Mucosa of descending colon (tissue), 3 donors: Measurements from ENCODE around the gene PAX3. TPM values are rescaled to one million over a fixed set of nuclear protein-coding genes. Genes with fewer than 3 reads are reported as not detected.

ENCODE experiments used
- ATAC-seq: fragments of 200-7000 bp; cut with Tn5 transposase; one replicate; pipeline ENCODE4 v1.9.1; 2020; ENCODE audit warnings: mild to moderate bottlenecking, moderate library complexity
- DNase-seq, 3 donors: peaks; one replicate each; pipeline ENCODE4 v3.0.0-alpha.2; 2020
- H3K36me3 ChIP-seq: fragments of 200-600 bp; one replicate; pipeline ENCODE4 v1.8.0; 2021; ENCODE audit warnings: low read depth, mild to moderate bottlenecking
- H3K4me1 ChIP-seq: fragments of 200-600 bp; one replicate; pipeline ENCODE4 v1.8.0; 2021; ENCODE audit warnings: low read depth, mild to moderate bottlenecking
- H3K4me3 ChIP-seq: fragments of 200-600 bp; one replicate; pipeline ENCODE4 v1.8.0; 2021; ENCODE audit warnings: mild to moderate bottlenecking
- H3K9me3 ChIP-seq: fragments of 200-600 bp; one replicate; pipeline ENCODE4 v1.8.0; 2021; ENCODE audit warnings: mild to moderate bottlenecking
- intact Hi-C, 2 donors: fragments of 100-400 bp; cut with DNase I in 1 of 2; cut with micrococcal nuclease in 1 of 2; formaldehyde crosslinking; loops; one replicate each; pipeline versions ENCODE4 v1.11.0 to v1.11.1; 2022; cut with DNase I, micrococcal nuclease
- total RNA-seq, 3 donors: library from RNA; stranded (reverse); fragmentation: NEBNext Ultra II Directional in 2 of 3; extraction: Animal tissue kit (Norgen Biotek cat#: 25700) in 2 of 3; gene quantifications; one replicate each; pipeline versions ENCODE4 v1.2.1 to v1.2.4, GENCODE V29; 2021 to 2023
- TF ChIP-seq, protein P1 (sequence below): fragments of 200-600 bp; IDR thresholded peaks from one replicate; pipeline ENCODE4 v1.8.0; 2022; ENCODE audit warnings: antibody characterized with exemption, mild to moderate bottlenecking
- donor health status: DM: no; HTN: no; CAD: no; lungs with moderate emphysema.
- donor health status: DM: no; HTN: no; CAD: no.
- donor health status: DM: no; HTN: yes; CAD: no.

Gene PAX3
- total RNA-seq, 3 donors from 2014 or later = not detected

DNA sequence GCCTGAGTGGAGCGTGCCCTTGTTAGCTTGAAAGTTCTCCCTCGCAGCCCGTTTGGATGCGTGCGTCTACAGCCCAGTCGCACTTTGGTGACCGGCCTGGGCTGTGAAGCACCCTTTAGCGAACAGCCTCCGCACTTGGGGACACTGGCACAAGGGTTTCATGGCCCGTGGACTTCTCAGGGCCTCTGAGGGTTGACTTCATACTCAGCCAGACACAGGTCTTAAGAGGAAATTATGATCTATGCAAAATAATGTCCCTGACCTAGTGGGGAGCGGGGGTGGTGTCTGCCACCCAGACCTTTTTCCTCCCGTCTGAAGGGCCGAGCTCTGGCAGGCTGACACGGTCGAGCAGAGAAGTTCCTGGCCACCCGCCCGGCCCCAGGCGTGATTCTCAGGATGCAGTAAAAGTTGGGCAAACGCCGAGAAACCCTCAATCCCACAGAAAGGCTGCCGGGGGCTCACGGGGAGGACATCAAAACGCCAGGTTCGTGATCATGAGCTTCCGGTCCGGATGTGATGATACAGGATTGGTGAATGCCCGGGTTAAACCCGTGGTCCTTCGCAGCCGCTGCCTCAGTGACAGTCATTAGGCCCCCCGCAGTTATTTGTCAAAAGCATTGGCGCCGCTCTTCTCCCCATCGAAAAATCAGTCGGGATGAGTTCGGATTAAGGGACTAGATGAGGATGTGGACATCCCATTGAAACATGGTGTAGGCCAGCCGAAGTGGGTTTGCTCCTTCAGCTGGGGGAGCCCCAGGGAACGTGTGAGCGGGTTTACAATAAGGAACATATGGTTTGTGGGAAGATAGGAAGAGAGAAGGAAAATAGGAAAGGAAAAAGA is 3.6 kb upstream of the PAX3 start:
- TF ChIP-seq, protein P1, sequence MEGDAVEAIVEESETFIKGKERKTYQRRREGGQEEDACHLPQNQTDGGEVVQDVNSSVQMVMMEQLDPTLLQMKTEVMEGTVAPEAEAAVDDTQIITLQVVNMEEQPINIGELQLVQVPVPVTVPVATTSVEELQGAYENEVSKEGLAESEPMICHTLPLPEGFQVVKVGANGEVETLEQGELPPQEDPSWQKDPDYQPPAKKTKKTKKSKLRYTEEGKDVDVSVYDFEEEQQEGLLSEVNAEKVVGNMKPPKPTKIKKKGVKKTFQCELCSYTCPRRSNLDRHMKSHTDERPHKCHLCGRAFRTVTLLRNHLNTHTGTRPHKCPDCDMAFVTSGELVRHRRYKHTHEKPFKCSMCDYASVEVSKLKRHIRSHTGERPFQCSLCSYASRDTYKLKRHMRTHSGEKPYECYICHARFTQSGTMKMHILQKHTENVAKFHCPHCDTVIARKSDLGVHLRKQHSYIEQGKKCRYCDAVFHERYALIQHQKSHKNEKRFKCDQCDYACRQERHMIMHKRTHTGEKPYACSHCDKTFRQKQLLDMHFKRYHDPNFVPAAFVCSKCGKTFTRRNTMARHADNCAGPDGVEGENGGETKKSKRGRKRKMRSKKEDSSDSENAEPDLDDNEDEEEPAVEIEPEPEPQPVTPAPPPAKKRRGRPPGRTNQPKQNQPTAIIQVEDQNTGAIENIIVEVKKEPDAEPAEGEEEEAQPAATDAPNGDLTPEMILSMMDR = no peak
- H3K4me1 ChIP-seq = peaks cover 40% of the 10 kb centered on the region
- DNase-seq = no peak
- intact Hi-C loops = no loop called here
- no peaks in the 10 kb centered on the region for H3K36me3 ChIP-seq
- no peak overlapping the region for H3K4me3 ChIP-seq
- ATAC-seq = no peak
- H3K9me3 ChIP-seq = no peaks in the 10 kb centered on the region

DNA sequence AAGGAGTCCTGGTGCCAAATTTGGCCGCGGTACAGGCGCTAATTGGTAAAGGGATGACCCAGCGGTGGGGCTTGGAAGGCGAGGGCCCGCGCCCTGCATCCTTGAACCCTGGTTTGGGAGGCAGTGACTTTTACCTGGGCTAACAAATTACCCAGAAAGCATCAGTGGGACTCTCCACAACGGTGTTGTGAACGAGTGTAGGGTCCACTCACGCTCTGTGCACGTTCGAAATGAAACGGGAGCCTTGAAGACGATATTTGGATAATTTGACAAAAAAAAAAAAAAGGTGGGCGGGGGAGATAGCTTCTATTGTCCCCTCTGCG is 3.0 kb upstream of the PAX3 start:
- ATAC-seq (no peak), DNase-seq (no peak)
- Histone ChIP-seq H3K4me3 (no peak overlapping the region), H3K36me3 (no peaks in the 10 kb centered on the region), H3K9me3 (no peaks in the 10 kb centered on the region), H3K4me1 (peaks cover 34% of the 10 kb centered on the region)
- intact Hi-C loops = no loop called here
- TF ChIP-seq, protein P1 = no peak

DNA sequence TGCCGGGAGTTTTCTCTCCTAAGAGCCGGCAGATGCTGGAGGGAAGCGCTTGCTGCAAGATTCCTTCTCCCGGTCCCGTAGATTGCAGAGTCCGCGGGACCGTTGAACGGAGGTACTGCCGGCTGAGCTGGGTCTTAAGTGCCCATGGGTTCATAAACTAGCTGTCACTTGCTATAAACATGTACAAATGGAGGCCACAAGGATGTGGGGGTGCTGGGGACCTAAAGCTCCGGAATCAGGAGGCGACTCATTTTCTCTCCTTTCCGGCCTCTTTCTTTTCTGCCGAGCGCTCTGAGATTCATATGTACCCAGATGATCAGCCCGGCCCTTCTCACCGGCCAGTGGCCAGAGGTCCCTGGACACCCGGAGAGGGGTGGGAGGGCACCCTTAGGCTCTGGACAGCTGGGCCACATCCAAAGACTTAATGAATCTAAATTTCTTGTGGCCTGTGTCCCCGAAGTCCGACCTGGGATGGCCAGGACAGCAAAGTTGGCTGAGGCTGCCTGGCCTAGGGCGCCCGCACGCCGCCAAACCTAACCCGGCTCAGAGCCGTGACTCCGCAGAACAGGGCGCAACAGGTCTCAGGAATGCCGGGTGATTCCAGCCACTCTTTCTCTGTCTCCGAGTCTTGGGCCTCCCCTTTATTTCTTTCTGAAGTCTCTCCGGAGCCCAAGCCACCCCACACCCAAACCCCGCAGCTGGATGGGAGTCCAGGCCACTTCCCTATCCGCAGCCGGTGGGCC is 2.4 kb upstream of the PAX3 start:
- Histone ChIP-seq H3K36me3 (no peaks in the 10 kb centered on the region), H3K9me3 (no peaks in the 10 kb centered on the region), H3K4me1 (peaks cover 29% of the 10 kb centered on the region), H3K4me3 (no peak overlapping the region)
- TF ChIP-seq, protein P1 = no peak
- DNase-seq (no peak), ATAC-seq (no peak)
- intact Hi-C loops = no loop called here

DNA sequence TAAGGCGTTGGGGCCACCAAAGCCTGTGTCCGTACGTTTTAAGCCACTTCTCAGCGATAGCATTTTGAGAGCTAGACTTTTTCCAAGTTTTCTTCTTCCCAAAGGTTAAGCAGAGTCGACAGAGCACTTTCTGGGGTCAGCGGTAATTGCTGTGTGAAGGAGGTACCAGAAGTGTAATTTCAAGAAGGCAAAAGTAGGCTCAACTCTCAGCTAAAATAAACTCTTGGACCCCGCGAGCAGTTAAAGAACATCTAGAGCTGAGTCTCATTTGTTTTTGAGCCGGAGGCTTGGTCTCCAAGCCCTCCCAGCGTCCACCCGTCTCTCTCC is 1.9 kb upstream of the PAX3 start:
- no peaks in the 10 kb centered on the region for H3K9me3 ChIP-seq
- H3K4me1 ChIP-seq = peaks cover 24% of the 10 kb centered on the region
- TF ChIP-seq, protein P1 = no peak
- no peaks in the 10 kb centered on the region for H3K36me3 ChIP-seq
- no peak for DNase-seq
- no peak for ATAC-seq
- no peak overlapping the region for H3K4me3 ChIP-seq
- intact Hi-C loops = no loop called here

DNA sequence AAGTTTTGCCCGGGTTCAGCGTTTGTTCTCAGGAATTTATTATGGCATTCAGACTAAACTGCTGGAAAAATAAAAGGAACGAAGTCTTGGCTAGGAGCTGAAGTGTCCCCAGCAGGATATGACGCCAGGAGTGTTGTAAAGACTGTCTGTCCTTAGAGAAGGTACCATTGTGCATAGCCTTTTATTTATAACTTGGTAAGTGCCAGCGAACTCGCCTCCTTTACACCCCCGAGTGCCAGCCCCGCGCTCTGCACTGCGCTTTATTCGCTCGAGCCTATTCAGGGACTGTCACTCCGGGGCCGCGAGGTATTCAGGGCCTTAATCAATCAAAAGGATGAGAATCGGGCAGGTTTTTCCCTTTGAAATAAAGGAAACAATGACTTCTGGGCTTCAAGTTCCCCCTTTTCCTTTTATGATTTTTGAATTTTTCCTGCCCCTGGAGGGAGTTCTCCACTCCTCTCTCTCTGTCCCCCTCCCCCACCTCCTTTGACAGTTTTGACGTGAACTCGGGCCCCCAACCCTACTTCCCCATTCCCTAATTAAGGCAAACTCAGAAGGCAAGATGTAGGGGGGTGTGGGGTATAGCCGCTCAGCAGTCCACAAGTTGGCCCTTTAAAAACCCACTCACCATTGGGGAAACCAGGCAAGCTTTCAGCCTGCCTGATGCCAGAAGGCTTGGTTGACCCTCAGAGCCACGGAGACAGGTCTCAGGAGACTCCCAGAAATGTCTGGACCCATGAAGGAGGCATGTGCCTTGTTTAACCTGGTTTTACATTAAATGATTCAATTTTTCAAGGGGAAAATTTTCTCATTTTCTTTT is 1.3 kb upstream of the PAX3 start:
- ATAC-seq (no peak), DNase-seq (no peak)
- intact Hi-C loops = no loop called here
- H3K36me3 ChIP-seq = no peaks in the 10 kb centered on the region
- TF ChIP-seq, protein P1 = no peak
- H3K4me1 ChIP-seq = peaks cover 23% of the 10 kb centered on the region
- no peaks in the 10 kb centered on the region for H3K9me3 ChIP-seq
- no peak overlapping the region for H3K4me3 ChIP-seq
